Upper lobe of left lung (tissue), 4 donors: ENCODE measurements around the gene ATP1A4.

ENCODE experiments used
- POLR2A ChIP-seq, 4 donors: fragments of 450-650 bp; IDR thresholded peaks; one replicate each; pipeline ENCODE4 v1.5.1; 2016 to 2017; ENCODE audit warnings: antibody characterized with exemption in 4 of 4, mild to moderate bottlenecking in 2 of 4
- POLR2AphosphoS5 ChIP-seq, 2 donors: sonication (generic); formaldehyde crosslinking; IDR thresholded peaks; one replicate each; pipeline ENCODE4 v1.5.1; 2017; ENCODE audit warnings: antibody characterized with exemption in 2 of 2

DNA sequence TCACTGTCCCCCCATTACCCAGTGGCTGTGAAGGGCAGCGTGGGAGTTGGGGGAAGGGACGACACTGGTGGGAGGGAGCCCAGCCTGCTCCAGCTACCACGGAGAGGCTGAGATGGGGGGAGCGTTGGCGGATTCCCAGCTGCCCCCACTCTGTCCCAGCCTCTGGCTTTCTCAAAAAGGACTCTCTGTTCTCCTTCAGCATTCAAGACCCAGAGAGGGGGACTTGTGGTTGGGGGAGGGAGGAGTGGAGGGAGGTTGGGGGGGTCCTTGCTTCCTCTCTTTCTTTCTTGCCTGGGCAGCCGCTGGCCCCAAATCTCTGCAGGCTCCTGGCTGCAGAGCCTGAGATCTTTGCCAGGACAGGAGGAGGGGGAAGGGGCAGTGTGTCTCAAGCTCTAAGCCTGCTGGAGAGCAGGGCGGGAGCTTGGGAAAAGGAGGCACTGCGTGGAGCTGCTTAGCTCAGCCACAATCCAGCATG lies 33.7 kb upstream of the ATP1A4 start:
- TF ChIP-seq POLR2A (IDR thresholded peaks at IDR 0.05): no peak
- TF ChIP-seq POLR2AphosphoS5 (IDR thresholded peaks at IDR 0.05): no peak
